ENCODE measurements around the gene TMEM238. TPM values are rescaled to one million over a fixed set of nuclear protein-coding genes. Genes with fewer than 3 reads are reported as not detected.

Gene TMEM238
- total and polyA plus RNA-seq, 7 donors = 0.54 to 1.7 (median 0.90) TPM; not detected in 2

DNA sequence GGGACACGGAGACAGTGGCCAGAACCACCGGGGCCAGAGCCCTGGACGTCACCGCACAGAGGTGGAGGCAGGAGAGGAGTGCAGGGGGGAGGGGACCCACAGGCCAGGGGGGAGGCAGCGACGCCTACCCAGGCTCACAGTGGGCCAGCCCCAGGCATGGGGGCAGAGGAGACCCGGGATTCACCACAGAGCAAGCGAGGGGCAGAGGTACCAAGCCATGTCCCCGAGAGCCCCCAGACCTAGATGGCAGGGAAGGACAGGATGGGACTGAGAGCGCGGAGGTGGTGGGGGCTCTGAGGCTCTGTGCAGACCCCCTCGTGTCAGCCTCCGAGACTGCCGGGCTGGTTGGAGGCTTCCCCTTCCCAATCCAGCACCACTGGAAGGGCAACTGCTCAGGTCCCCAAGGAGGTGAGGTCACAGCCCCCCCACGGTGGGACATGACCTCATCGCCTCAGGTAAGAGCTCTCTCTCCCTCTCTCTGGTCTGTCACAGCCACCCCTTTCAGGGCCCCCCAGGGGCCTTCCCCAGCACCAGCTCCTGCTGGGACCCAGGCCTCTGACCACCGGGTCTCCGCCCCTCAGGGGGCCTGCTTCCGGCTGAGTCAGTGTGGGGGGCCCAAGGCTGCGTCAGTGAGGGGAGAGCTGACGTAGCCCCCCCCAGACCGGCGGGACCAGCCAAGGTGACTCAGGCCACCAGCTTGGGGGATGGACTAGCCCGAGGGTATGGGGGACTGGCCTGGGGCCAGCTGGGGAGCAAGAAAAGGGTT is 11.6 kb downstream of the TMEM238 start:
- Histone ChIP-seq H3K4me3 (no peak overlapping the region), H3K27me3 (peaks cover 66 to 100% (median 93%) of the 10 kb centered on the region in 3 donors), H3K4me1 (peaks cover 0 to 27% (median 24%) of the 10 kb centered on the region in 4 donors), H3K27ac (no peak overlapping the region), H3K36me3 (no peaks in the 10 kb centered on the region), H3K9me3 (no peaks in the 10 kb centered on the region)
- DNase-seq = no peak
- 29 to 41% methylated on average over 24 of the region's 24 CpGs for WGBS, 2 donors
- intact Hi-C loops (cut with DNase I) = no loop called here
- TF ChIP-seq POLR2AphosphoS5 (IDR thresholded peaks at IDR 0.05) = no peak
- no peak for TF ChIP-seq POLR2A (IDR thresholded peaks at IDR 0.05)
- TF ChIP-seq EP300 (IDR thresholded peaks at IDR 0.05) = no peak
- TF ChIP-seq, protein P1, sequence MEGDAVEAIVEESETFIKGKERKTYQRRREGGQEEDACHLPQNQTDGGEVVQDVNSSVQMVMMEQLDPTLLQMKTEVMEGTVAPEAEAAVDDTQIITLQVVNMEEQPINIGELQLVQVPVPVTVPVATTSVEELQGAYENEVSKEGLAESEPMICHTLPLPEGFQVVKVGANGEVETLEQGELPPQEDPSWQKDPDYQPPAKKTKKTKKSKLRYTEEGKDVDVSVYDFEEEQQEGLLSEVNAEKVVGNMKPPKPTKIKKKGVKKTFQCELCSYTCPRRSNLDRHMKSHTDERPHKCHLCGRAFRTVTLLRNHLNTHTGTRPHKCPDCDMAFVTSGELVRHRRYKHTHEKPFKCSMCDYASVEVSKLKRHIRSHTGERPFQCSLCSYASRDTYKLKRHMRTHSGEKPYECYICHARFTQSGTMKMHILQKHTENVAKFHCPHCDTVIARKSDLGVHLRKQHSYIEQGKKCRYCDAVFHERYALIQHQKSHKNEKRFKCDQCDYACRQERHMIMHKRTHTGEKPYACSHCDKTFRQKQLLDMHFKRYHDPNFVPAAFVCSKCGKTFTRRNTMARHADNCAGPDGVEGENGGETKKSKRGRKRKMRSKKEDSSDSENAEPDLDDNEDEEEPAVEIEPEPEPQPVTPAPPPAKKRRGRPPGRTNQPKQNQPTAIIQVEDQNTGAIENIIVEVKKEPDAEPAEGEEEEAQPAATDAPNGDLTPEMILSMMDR (IDR thresholded peaks at IDR 0.05) = no peak

DNA sequence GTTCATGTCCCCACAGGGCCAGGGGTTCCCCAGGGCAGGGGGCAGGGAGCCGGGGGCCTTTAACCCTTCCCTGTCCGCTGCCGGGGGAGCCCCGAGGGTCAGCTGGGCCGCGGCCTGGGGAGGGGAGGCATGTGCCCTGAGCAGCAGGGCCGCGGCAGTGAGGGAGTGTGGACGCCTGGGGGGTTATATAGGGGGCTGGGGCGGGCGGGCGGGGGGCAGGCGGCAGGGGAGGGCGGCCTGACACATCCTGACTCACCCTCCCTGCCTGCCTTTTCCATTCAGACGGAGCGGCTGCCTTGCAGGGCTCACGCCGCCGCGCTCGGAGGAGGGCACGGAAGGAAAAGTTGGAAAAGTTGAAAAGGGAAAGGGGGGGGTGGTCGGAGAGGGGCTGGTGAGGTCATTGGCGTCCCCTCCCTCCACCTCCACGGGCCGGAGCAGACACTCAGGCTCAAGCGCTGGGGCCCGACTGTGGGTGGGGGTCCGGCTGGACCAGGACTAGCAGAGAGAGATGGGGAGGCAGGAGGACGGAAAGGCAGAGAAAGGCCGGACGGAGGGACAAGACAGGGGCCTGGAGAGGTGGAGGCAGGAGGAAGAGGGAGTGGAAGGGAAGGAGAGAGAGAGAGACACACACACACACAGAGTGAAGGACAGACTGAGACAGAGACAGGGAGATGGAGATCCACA is 13.6 kb downstream of the TMEM238 start, which contains the start of gene IL11:
Gene IL11 (minus strand): TSS at position 159 of the 684 bp plus-strand sequence. CDS start 153 bp downstream, at position 6.
- Histone ChIP-seq H3K27me3 (peaks cover 58 to 85% (median 77%) of the 10 kb centered on the region in 3 donors), H3K4me1 (peaks cover 0 to 27% (median 23%) of the 10 kb centered on the region in 4 donors), H3K9me3 (no peaks in the 10 kb centered on the region), H3K36me3 (no peaks in the 10 kb centered on the region), H3K4me3 (peak within 1 kb of the TSS in 2 of 4 donors; percentile 37 to 38), H3K27ac (peak within 1 kb of the TSS in 1 of 4 donors; percentile 31)
- no peak for DNase-seq
- 7 to 10% methylated on average over 32 of the region's 32 CpGs for WGBS, 2 donors
- TF ChIP-seq POLR2A (IDR thresholded peaks at IDR 0.05) (no peak), EP300 (IDR thresholded peaks at IDR 0.05) (no peak), POLR2AphosphoS5 (IDR thresholded peaks at IDR 0.05) (no peak)
- TF ChIP-seq, protein P1 (IDR thresholded peaks at IDR 0.05) = no peak
- intact Hi-C loops (cut with DNase I) = no loop called here

DNA sequence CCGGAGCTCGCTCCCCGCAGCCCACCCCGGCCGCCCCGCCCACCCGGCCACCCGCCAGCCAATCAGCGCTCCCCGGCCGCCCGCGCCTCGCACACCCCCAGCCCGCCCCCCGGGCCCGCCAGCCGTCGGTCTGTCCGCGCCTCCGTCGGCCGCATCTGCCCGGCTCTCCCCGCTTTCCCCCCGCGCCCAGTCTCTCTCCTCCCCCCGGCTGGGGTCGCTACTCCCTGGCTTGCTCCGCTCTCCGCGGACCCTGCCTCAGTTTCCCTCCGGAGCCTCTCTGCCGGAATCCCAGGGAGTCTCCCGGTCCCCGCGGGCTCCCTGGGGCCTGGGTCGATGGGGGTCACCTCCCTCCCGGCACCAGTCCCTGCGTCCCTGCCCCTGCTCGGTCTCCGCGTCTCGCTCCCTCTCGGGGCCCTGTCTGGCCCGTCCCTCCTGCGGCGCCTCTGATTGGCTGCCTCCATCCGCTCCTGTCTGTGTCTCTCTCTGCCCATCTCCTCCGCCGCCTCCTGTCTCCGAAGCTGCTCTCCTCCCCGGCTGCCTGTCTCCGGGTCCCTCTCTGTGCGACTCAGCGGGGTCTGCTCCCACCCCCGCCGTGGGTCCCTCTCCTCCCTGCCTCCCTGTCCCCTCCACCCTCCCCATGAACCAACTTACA is 14.3 kb downstream of the TMEM238 start:
- TF ChIP-seq EP300 (IDR thresholded peaks at IDR 0.05) (no peak), POLR2A (IDR thresholded peaks at IDR 0.05) (no peak), POLR2AphosphoS5 (IDR thresholded peaks at IDR 0.05) (no peak)
- TF ChIP-seq, protein P1 (IDR thresholded peaks at IDR 0.05) = no peak
- Histone ChIP-seq H3K4me1 (peaks cover 0 to 27% (median 23%) of the 10 kb centered on the region in 4 donors), H3K36me3 (no peaks in the 10 kb centered on the region), H3K27me3 (peaks cover 56 to 80% (median 70%) of the 10 kb centered on the region in 3 donors), H3K4me3 (peak overlapping the region in 2 of 4 donors; percentile 37 to 38), H3K27ac (peak overlapping the region in 1 of 4 donors; percentile 28), H3K9me3 (no peaks in the 10 kb centered on the region)
- DNase-seq = no peak
- intact Hi-C loops (cut with DNase I) = no loop called here
- WGBS, 2 donors = 2 to 3% methylated on average over 59 of the region's 59 CpGs

DNA sequence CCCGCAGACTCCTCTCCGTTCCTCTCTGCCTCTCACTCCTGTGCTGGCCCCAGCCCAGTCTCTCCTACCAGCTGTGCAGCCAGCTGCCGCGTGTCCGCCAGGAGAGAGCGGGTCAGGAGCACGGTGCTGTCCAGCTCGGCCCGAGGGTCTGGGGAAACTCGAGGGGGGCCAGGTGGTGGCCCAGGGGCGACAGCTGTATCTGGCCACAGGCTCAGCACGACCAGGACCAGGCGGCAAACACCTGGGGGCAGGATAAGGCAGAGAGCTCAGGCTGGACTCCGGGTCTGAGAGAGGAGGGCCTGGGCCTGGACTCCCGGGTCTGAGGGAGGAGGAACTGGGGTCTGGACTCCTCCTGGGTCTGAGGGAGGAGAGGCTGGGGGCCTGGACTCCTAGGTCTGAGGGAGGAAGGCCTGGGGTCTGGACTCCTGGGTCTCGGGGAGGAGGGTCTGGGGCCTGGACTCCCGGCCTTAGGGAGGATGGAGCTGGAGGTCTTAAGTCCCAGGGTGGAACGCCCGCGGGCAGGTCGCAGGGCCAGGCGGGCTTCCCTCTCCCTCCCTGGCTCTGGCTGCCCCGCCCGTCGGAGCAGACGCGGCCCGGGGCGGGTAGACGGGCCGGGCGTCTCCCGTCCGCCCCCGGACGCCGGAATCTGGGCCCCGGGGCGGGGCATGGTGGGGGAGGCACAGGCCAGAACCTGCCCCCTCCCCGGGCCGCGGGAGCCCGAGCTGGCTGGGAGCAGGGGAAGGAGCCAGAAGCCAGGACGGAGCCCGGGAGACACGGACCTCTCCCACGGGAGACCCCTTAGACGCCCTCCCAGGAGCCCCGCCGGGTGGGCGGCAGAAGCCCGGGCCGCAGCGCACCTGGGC is 15.2 kb downstream of the TMEM238 start:
- Histone ChIP-seq H3K4me3 (peak overlapping the region in 2 of 4 donors; percentile 17 to 37), H3K27me3 (peaks cover 48 to 74% (median 62%) of the 10 kb centered on the region in 3 donors), H3K27ac (peak overlapping the region in 1 of 4 donors; percentile 31), H3K4me1 (peaks cover 0 to 21% (median 18%) of the 10 kb centered on the region in 4 donors), H3K9me3 (no peaks in the 10 kb centered on the region), H3K36me3 (no peaks in the 10 kb centered on the region)
- TF ChIP-seq EP300 (IDR thresholded peaks at IDR 0.05) (no peak), POLR2A (IDR thresholded peaks at IDR 0.05) (no peak), POLR2AphosphoS5 (IDR thresholded peaks at IDR 0.05) (no peak)
- TF ChIP-seq, protein P1 (IDR thresholded peaks at IDR 0.05) = no peak
- no peak for DNase-seq
- 4 to 11% methylated on average over 54 of the region's 54 CpGs for WGBS, 2 donors
- intact Hi-C loops (cut with DNase I) = no loop called here

All from sigmoid colon (tissue), 7 donors.